ENCODE measurements around the gene PRKACA.
"Not testable (repeated sequence)": the region's sequence is repeated elsewhere in the genome, so short reads cannot be mapped to it uniquely, and the experiment has no call there.

Gene PRKACA

DNA sequence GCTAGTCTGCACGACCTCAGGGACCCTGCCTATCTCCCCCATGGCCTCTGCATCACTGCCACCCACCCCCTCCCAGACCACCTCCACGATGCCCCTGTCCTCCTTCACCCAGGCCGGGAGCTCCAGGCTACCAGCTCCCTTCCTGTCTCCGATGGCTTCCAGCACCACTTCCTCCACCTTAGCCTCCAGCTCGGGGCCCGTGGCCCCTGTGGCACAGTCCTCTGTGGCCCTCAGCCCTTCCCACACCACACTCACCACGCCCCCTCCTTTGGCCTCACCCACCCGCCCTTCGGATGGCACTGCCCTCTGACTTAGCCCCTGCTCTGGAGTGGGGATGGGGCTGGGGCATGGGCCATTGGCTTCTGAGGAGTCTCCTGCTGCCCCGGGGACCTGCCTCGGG lies 62.8 kb downstream of the PRKACA start:
- TF ChIP-seq, protein P1, sequence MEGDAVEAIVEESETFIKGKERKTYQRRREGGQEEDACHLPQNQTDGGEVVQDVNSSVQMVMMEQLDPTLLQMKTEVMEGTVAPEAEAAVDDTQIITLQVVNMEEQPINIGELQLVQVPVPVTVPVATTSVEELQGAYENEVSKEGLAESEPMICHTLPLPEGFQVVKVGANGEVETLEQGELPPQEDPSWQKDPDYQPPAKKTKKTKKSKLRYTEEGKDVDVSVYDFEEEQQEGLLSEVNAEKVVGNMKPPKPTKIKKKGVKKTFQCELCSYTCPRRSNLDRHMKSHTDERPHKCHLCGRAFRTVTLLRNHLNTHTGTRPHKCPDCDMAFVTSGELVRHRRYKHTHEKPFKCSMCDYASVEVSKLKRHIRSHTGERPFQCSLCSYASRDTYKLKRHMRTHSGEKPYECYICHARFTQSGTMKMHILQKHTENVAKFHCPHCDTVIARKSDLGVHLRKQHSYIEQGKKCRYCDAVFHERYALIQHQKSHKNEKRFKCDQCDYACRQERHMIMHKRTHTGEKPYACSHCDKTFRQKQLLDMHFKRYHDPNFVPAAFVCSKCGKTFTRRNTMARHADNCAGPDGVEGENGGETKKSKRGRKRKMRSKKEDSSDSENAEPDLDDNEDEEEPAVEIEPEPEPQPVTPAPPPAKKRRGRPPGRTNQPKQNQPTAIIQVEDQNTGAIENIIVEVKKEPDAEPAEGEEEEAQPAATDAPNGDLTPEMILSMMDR (IDR thresholded peaks at IDR 0.05; ENCODE audit: borderline replicate concordance, insufficient read depth, low read depth, low read length) = no peak
- no peak overlapping the region for H3K4me3 ChIP-seq (ENCODE audit: low read depth, low read length)

DNA sequence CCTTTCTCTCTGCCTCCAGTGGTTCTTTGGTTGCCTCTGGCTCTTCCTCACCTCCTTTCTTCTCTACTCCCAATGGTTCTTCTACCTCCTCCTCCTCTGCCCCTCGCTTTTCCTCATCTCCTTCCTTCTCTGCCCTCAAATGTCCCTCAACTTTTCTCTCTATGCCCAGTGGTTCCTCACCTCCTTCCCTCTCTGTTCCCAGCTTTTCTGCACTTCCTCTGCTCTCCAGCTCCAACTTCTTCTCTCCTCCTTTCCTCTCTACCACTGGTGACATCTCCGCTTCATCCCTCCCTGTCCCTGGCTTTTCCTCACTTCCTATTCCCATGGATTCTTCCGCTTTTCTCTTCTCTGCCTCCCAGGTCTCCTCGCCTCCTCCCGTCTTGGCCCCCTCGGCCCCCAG lies 63.5 kb downstream of the PRKACA start:
- TF ChIP-seq, protein P1 (IDR thresholded peaks at IDR 0.05; ENCODE audit: borderline replicate concordance, insufficient read depth, low read depth, low read length) = no peak
- no peak overlapping the region for H3K4me3 ChIP-seq (ENCODE audit: low read depth, low read length)

DNA sequence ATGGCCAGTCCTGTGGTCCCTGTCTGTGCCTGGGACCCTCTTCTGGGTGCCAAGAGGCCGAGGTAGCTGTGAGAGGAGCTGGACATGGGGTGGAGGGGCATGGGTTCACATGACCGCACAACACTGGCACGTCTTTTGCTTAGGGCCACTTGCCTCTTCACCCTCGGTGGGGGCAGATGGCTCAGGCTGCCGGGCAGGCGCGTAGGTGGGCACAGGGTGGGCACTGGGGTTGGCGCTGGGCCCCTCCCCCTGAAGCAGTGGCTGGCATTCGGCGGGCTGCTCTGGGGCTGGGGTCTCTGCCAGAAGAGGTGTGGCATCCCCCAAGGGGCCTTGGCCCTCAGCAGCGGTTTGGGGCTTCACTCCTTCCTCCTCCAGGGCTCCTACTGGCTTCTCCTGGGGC lies 64.1 kb downstream of the PRKACA start:
- H3K4me3 ChIP-seq (ENCODE audit: low read depth, low read length) = no peak overlapping the region

DNA sequence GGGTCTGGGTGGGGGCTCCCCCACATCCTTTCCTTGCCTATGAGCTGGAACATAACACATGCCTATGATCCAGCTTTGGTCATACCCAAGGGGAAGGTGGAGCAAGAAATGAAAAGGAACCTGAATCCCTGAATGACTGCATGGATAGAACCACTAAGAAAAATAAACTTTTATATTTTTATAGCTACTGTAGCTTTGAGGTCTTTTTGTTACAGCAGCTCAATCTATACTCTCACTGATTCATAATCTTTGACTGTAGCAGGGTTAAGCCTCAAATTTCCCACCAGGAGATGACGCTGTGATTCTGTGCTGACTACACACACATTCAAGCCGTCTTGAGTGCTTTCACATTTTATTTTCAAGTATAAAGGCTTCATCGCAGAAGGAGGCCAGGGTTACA lies 64.5 kb downstream of the PRKACA start:
- H3K4me3 ChIP-seq (ENCODE audit: low read depth, low read length) = no peak overlapping the region
- TF ChIP-seq, protein P1 (IDR thresholded peaks at IDR 0.05; ENCODE audit: borderline replicate concordance, insufficient read depth, low read depth, low read length) = no peak

More for the DNA sequence above, 64.1 kb downstream of the PRKACA start:
- TF ChIP-seq, protein P1 (IDR thresholded peaks at IDR 0.05; ENCODE audit: borderline replicate concordance, insufficient read depth, low read depth, low read length) = no peak

DNA sequence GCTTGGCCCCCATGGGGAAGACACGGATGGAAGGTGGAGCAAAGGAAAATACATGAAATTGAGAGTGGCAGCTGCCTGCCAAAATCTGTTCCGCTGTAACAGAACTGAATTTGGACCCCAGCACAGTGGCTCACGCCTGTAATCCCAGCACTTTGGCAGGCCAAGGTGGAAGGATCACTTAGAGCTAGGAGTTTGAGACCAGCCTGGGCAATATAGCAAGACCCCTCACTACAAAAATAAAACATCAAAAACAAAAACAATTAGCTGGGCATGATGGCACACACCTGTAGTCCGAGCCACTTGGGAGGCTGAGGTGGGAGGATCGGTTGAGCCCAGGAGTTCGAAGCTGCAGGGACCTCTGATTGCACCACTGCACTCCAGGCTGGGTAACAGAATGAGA lies 65.1 kb downstream of the PRKACA start:
- TF ChIP-seq, protein P1 (IDR thresholded peaks at IDR 0.05; ENCODE audit: borderline replicate concordance, insufficient read depth, low read depth, low read length) = no peak

DNA sequence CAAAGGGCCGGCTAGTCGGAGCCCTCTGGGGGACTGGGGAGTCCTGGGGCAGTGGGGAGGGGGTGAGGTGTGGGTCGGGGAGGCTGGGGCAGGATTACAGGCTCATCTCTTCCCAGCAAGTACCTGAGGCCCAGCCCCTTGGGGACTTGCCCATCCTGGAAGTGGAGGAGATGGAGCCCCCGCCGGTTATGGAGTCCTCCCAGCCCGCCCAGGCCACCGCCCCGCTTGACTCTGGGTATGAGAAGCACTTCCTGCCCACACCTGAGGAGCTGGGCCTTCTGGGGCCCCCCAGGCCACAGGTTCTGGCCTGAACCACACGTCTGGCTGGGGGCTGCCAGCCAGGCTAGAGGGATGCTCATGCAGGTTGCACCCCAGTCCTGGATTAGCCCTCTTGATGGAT lies 65.6 kb downstream of the PRKACA start:
- H3K4me3 ChIP-seq (ENCODE audit: low read depth, low read length) = no peak overlapping the region
- TF ChIP-seq, protein P1 (IDR thresholded peaks at IDR 0.05; ENCODE audit: borderline replicate concordance, insufficient read depth, low read depth, low read length) = no peak

More for the DNA sequence above, 65.1 kb downstream of the PRKACA start:
- H3K4me3 ChIP-seq (ENCODE audit: low read depth, low read length) = no peak overlapping the region

DNA sequence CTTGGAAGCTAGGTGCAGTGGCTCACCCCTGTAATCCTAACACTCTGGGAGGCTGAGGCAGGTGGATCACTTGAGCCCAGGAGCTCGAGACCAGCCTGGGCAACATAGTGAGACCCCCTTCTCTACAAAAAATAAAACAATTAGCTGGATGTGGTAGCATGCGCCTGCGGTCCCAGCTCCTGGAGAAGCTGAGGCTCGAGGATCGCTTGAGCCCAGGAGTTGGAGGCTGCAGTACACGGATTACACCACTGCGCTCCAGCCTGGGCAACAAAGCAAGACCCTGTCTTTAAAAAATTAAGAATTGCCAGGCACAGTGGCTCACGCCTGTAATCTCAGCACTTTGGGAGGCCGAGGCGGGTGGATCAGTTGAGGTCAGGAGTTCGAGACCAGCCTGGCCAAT lies 66.6 kb downstream of the PRKACA start:
- not testable (repeated sequence) for H3K4me3 ChIP-seq (ENCODE audit: low read depth, low read length)

DNA sequence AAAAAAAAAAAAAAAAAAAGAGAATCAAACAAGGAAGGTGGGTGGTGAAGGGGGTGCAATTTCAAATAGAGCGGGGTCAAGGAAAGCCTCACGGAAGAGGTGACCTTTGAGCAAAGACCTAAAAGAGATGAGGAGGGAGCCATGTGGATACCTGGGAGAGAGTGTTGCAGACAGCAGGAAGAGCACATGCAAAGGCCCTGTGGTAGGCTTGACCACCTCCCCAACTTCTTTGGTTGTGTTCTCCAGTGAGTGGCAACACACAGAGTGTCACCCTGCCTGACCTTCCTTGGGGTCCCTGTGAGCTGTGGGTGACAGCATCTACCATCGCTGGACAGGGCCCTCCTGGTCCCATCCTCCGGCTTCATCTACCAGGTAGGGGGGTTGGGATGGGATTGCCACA lies 67.0 kb downstream of the PRKACA start:
- TF ChIP-seq, protein P1 (IDR thresholded peaks at IDR 0.05; ENCODE audit: borderline replicate concordance, insufficient read depth, low read depth, low read length) = no peak
- no peak overlapping the region for H3K4me3 ChIP-seq (ENCODE audit: low read depth, low read length)
